ENCODE measurements around the gene UGT1A5.

- no peak for TF ChIP-seq EP300 (IDR thresholded peaks at IDR 0.05; ENCODE audit: borderline replicate concordance)
- TF ChIP-seq CREB1 (IDR thresholded peaks at IDR 0.05; ENCODE audit: low read depth) = no peak
- peak; percentile 84 for TF ChIP-seq RAD21 (IDR thresholded peaks at IDR 0.05; ENCODE audit: low read depth)
- no peak for TF ChIP-seq NFIC (IDR thresholded peaks at IDR 0.05)
- no peak for TF ChIP-seq TAF1 (IDR thresholded peaks at IDR 0.05; ENCODE audit: low read depth)
- TF ChIP-seq REST (IDR thresholded peaks at IDR 0.05; ENCODE audit: low read depth) = no peak
- TF ChIP-seq FOXM1 (IDR thresholded peaks at IDR 0.05; ENCODE audit: borderline replicate concordance, low read depth) = no peak
- TF ChIP-seq MAX (IDR thresholded peaks at IDR 0.05) = no peak
- no peak for TF ChIP-seq YY1 (IDR thresholded peaks at IDR 0.05; ENCODE audit: low read depth)
- no peak for TF ChIP-seq CEBPB (IDR thresholded peaks at IDR 0.05)
- no peak for TF ChIP-seq EGR1 (IDR thresholded peaks at IDR 0.05)
- TF ChIP-seq ZBTB7A (IDR thresholded peaks at IDR 0.05; ENCODE audit: low read depth) = no peak
Observed at GRCh38 chr2:233711312-233712008, 1.2 kb upstream of the UGT1A5 start.

Data from Ishikawa (cell line).